NCI-H1092 treated with DMSO at 0.1 percent for 48 hours (cell line): ENCODE results near the gene RBBP9.
A peak's percentile ranks its signal among the peaks of the same experiment; 100 is the strongest.
"Not testable (repeated sequence)": the region's sequence is repeated elsewhere in the genome, so short reads cannot be mapped to it uniquely, and the experiment has no call there.

ENCODE experiments used
- DNase-seq: peaks from one replicate; lab custom pipeline; 2025; lab: John Stamatoyannopoulos, UW

The RBBP9 gene

GRCh38 chr20:18496740-18497592, at the start of gene RBBP9:
RBBP9 (minus strand) TSS chr20:18497225; CDS start chr20:18497167, 58 bp downstream.
- peak; percentile 81 for DNase-seq

DNA sequence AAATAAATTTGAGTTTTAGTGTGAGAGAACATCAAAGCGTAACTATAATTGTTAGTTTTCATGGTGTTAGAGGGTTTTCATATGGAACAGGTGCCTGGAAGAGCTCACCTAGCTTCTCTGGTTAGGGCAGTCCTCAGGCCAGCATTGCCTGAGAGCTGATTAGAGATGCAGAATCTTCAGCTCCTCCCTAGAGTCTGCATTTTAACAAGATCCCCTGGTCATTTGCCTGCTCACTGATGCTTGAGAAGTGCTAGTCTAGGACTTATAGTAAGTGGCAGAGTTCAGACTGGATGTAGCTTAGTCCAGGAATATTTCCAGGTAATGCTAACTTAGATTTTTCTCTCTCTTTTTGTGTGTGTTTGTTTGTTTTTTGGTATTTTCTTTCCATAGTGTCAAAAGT, 48.5 kb upstream of the RBBP9 start:
- peak; percentile 8 for DNase-seq

- DNase-seq = peak; percentile 98
These were observed 46.9 kb upstream of the RBBP9 start for GRCh38 chr20:18543932-18544331.

DNA sequence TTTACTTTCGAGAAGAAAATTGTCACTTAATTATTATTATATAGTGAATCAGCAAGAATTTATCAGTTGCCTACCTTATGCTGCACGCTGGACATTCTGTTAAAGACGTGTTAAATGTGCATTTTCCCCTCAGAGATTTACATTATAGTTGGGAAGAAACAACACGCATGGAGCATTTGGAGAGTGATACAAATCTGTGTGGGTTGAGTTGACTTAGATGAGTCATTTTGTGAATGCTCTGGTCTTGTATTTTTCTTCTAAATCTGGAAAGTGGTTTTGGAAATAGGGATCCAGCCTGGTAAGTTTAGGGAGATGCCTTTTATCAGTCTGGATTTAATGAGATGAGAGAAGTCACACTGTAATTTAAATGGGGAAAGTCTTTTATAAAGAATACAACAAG, 46.2 kb upstream of the RBBP9 start:
- no peak for DNase-seq

GRCh38 chr20:18541741-18542140, 44.7 kb upstream of the RBBP9 start:
- no peak for DNase-seq

GRCh38 chr20:18537651-18538050, 40.6 kb upstream of the RBBP9 start:
- no peak for DNase-seq

- DNase-seq = no peak
These were observed 37.1 kb upstream of the RBBP9 start for GRCh38 chr20:18533978-18534644.

DNA sequence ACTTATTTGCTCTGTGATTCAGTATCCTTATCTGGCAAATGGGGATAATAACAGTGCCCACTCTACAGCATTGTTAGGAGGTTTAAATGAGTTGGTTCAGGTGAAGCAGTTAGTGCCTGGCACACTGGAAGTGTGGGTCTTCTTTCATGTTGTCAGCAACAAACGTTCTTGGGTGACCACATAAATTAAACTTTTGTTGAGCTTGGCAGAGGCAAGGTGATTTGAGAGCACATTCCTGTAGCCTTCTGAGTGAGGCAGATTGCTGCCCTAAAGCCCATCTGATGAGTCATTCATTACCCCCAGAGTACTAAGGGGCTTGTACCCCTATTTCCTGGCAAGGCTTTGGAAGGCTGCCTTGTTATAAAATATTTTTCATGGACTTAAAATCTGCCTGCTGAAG, 36.5 kb upstream of the RBBP9 start:
- DNase-seq = no peak

GRCh38 chr20:18532626-18533025, 35.6 kb upstream of the RBBP9 start:
- DNase-seq = no peak

- no peak for DNase-seq
These were observed 32.0 kb upstream of the RBBP9 start for GRCh38 chr20:18529041-18529440.

- no peak for DNase-seq
These were observed 30.8 kb upstream of the RBBP9 start for GRCh38 chr20:18527836-18528235.

DNA sequence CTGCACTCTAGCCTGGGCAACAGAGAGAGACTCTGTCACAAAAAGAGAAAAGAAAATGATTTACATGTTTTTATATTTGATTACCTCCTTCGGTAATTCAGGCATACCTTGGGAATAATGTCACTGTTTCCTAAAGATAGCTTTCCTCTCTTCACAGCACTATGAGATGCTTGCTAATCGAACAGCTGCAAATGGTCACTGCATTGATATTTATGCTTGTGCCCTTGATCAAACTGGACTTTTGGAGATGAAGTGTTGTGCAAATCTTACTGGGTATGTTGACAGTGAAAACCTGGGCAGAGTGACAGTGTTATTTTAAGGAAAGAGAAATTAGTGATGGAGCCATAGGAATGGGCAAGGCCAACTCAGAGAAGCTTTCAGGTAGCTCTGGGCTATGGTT, 30.3 kb upstream of the RBBP9 start:
- no peak for DNase-seq

GRCh38 chr20:18526761-18527160, 29.7 kb upstream of the RBBP9 start:
- DNase-seq = not testable (repeated sequence)

DNA sequence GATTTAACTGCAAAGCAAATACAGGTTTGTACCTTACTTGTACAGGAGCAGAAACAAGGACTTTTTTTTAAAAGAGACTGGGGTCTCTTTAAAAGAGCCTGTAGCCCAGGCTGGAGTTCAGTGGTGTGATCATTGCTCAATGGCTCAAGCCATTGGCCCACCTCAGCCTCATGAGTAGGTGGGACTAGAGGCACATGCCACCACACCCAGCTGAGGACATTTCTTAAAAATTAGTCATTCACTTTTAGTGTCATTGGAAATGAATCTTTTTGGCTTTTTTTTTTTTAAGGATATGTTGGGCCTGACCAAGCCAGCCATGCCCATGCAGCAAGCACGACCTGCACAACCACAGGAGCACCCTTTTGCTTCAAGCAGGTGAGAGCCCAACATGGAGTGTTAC, 27.6 kb upstream of the RBBP9 start:
- no peak for DNase-seq

DNA sequence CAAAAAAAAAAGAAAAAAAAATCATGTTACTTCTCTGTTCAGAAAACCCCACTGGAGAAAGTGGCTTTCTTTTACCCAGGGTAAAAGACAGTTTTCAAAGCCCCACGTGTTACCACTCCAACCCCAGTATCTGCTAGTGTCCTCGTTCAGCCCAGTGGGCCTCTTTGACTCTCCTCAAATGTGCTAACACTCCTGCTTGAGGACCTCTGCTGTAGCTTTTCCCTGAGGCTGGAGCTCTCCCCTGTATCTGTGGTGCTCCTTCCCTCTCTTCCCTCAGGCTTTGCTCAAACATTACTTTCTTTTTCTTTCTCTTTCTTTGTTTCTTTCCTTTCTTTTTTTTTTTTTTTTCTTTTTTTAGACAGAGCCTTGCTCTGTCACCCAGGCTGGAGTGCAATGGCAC, 26.0 kb upstream of the RBBP9 start:
- no peak for DNase-seq

- not testable (repeated sequence) for DNase-seq
These were observed 25.0 kb upstream of the RBBP9 start for GRCh38 chr20:18522066-18522465.

- DNase-seq = no peak
These were observed 18.9 kb upstream of the RBBP9 start for GRCh38 chr20:18515973-18516372.

- DNase-seq = no peak
These were observed 17.1 kb upstream of the RBBP9 start for GRCh38 chr20:18514127-18514526.

GRCh38 chr20:18513208-18513607, 16.2 kb upstream of the RBBP9 start:
- no peak for DNase-seq

DNA sequence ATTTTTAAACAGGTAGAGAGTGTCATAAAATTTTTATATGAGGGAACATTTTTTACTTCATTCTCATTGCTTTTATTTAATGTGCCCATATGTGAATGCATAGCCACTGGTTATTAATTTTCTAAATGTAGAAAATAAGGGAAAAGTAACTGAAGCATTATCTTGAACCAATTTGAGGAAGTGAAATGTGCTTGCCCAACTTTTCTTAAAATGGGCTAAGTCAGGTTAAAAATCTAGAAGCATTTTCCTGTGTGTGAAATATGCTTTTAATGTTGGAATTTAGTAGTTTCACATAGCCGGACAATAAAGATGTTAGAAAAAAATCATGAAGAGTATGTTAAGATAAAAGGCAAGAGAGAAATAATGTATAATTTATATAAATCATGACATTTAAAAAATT, 14.5 kb upstream of the RBBP9 start:
- no peak for DNase-seq

DNA sequence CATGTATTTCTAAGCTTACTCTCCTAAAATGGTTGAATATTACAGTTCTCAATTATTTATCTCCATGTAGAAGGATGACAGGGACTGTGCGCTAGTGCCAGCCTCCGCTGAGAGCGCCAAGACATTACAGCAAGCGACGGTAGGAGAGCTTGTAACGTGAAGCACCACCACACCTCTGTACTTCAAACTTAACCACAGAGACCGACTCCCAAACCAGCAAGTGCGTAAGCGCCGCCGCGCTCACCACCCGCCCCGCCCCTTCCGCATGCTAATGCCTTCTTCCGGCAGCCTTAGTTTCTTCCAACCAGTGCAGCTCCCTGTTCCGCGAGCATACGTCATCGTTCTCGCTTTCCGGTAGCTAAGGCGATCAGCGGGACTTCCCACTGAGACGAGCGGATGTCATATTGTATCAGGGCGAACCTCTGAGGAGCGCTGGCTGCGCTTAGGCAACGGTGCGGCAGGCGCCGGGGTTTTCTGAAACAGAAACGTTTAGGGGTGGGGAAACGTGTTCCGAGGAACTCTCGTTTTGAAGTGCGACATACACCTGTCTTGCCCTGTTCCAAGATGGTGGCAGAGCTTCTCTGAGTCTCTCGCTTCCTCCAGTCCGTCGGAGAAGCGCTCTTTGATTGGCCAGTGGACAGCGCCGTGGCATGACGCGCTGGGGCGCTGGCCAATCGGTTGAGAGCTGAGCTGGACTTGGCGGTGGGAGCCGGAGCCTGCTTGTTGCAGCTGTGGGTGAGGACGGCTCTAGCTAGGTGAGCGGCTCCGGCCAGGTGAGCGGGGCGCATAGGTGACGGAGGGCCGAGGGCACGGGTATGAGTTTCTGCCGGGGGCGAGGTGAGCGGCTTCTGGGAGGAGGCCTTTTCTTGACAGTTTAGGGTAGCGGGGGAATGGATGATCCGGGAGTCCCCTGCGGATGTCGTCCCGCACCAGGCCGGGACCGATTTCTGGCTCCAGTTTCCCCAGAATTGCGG, 10.5 kb upstream of the RBBP9 start, which contains the start of gene SEC23B:
Gene SEC23B, plus strand, starts transcription at position 723 of the 974 bp plus-strand sequence. CDS start 2,896 bp downstream, outside the sequence.
- peak; percentile 99 for DNase-seq

GRCh38 chr20:18506744-18507143, 9.7 kb upstream of the RBBP9 start:
- DNase-seq = no peak
